GM21515 (cell line): ENCODE data around the gene HIBCH.
"Not testable (repeated sequence)": the region's sequence is repeated elsewhere in the genome, so short reads cannot be mapped to it uniquely, and the experiment has no call there.

Experiments used
- ATAC-seq: cut with Tn5 transposase; IDR thresholded peaks from one replicate; pipeline ENCODE4 v1.9.1; 2021; ENCODE audit not compliant: unreplicated experiment

HIBCH gene

GRCh38 chr2:190255676-190256075 lies 64.0 kb downstream of the HIBCH start:
- ATAC-seq, result no peak

- ATAC-seq, result no peak
These were observed 65.4 kb downstream of the HIBCH start for GRCh38 chr2:190254063-190254850.

- ATAC-seq, result no peak
These were observed 69.2 kb downstream of the HIBCH start for GRCh38 chr2:190250421-190250820.

GRCh38 chr2:190235551-190236075 lies 84.0 kb downstream of the HIBCH start:
- ATAC-seq, result no peak

- no peak for ATAC-seq
These were observed 84.5 kb downstream of the HIBCH start for GRCh38 chr2:190235101-190235500.

DNA sequence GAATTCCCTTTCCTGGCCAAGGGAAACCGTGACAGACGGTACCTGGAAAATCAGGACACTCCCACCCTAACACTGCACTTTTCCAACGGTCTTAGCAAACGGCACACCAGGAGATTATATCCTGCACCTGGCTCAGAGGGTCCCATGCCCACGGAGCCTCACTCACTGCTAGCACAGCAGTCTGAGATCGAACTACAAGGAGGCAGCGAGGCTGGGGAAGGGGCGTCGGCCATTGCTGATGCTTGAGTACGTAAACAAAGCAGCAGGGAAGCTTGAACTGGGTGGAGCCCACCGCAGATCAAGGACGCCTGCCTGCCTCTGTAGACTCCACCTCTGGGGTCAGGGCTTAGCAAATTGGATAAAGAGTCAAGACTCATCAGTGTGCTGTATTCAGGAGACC lies 95.6 kb downstream of the HIBCH start:
- ATAC-seq, result not testable (repeated sequence)

GRCh38 chr2:190222745-190223144 lies 96.9 kb downstream of the HIBCH start:
- not testable (repeated sequence) for ATAC-seq

DNA sequence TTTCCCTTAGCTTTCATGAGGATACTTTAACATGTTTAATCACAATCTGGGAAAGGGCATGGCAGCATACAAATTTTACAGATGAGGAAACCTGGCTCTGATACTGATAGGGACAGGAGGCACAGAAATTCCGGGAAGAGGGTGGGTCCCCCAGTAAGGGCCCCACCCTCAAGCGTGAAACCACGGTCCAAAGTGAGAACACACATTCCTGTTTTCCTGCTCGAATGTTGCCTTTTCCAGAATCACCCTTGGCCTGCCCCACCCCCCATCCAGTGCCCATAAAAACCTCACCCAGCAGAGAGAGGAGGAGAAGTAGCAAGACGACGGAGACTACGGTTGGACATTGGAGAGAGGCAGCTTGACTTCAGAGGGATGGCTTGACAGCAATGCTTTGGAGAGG lies 98.2 kb downstream of the HIBCH start:
- no peak for ATAC-seq

GRCh38 chr2:190219186-190219585 lies 100.4 kb downstream of the HIBCH start:
- ATAC-seq, result no peak

DNA sequence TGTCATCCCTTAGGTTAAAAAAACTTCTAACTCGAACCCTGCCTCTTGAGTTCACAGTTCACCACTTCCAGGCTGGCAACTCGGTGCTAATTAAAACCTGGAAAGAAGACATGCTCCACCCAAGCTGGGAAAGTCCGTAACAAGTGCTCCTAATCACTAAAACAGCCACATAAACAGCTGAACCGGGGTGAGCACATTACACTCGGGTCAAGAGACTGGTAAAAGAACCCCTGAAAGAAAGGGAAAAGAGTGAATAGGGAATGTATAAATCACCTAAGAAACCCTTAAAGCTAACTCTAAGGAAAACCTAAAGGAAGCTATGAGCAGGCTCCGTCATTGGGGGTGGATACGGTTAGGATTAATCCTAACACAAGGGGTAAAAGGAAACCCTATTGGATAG lies 102.0 kb downstream of the HIBCH start:
- no peak for ATAC-seq

- no peak for ATAC-seq
These were observed 102.8 kb downstream of the HIBCH start for GRCh38 chr2:190216829-190217228.

GRCh38 chr2:190215620-190216019 lies 104.0 kb downstream of the HIBCH start:
- ATAC-seq, result no peak

GRCh38 chr2:190214426-190215194 lies 105.0 kb downstream of the HIBCH start:
- ATAC-seq, result no peak

GRCh38 chr2:190213441-190214335 lies 105.9 kb downstream of the HIBCH start:
- ATAC-seq, result no peak

DNA sequence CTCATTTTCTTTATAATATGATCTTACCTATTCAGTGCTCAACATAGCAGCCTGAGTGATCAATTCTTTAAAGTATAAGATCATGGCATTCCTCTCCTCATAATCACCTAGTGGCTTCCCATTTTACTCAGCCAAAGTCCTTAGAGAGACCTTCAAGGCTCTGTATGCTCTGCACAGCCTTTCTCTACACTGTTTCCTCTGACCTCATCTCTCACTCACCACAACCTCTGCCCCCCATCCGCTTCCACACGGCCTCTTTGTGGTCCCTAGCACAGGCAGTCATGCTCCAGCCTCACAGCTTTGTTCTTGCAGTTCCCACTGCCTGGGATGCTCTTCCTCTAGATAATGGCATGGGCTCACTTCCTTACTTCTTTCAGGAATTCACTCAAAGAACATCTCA lies 109.2 kb downstream of the HIBCH start:
- no peak for ATAC-seq

- no peak for ATAC-seq
These were observed 110.1 kb downstream of the HIBCH start for GRCh38 chr2:190209559-190209958.

GRCh38 chr2:190207930-190208329 lies 111.7 kb downstream of the HIBCH start:
- no peak for ATAC-seq

GRCh38 chr2:190205657-190206056 lies 114.0 kb downstream of the HIBCH start:
- ATAC-seq, result no peak

DNA sequence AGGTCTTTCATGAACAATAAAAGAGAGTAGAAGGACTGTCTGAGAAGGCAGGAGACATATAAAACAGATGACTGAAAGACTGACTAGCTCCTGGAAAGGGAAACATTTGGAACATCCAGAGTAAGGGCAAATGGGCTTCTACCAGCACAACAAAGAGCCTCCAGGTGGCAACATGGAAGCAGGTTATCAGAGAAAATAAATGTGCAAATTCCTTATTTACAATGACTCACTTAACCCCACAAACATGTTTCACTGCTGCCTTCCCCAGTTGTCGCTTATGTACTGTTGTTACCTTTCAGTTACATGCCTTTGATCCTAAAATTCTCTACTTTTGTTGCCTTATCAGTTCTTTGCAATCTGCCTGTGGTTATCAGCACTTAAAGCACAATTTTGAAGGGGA lies 117.0 kb downstream of the HIBCH start:
- ATAC-seq, result no peak

DNA sequence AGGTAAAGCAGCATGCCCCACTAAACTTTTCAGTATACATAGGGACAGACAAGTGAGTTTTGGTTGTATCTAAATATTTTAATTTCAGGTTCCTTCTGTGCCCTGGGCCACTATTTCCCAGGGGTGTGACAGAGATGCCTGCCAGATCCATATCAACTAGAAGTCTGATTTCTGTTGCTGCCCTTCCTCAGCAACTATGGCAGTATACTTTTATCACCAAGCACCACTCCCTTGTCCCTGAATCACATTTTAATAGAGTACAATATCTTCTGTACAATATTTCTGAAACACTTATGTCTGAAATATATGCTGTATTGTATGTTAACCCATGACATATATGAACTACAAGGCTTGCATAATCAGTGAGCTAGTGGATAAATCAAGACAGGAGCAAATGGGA lies 117.6 kb downstream of the HIBCH start:
- ATAC-seq, result no peak

GRCh38 chr2:190200603-190201002 lies 119.0 kb downstream of the HIBCH start:
- no peak for ATAC-seq
